ENCODE measurements around the gene TLE2. TPM values are rescaled to one million over a fixed set of nuclear protein-coding genes. Genes with fewer than 3 reads are reported as not detected.
A peak's percentile ranks its signal among the peaks of the same experiment; 100 is the strongest.

Gene TLE2
- total RNA-seq, 2 experiments from 2014 or later, result 0.24 to 0.57 TPM

DNA sequence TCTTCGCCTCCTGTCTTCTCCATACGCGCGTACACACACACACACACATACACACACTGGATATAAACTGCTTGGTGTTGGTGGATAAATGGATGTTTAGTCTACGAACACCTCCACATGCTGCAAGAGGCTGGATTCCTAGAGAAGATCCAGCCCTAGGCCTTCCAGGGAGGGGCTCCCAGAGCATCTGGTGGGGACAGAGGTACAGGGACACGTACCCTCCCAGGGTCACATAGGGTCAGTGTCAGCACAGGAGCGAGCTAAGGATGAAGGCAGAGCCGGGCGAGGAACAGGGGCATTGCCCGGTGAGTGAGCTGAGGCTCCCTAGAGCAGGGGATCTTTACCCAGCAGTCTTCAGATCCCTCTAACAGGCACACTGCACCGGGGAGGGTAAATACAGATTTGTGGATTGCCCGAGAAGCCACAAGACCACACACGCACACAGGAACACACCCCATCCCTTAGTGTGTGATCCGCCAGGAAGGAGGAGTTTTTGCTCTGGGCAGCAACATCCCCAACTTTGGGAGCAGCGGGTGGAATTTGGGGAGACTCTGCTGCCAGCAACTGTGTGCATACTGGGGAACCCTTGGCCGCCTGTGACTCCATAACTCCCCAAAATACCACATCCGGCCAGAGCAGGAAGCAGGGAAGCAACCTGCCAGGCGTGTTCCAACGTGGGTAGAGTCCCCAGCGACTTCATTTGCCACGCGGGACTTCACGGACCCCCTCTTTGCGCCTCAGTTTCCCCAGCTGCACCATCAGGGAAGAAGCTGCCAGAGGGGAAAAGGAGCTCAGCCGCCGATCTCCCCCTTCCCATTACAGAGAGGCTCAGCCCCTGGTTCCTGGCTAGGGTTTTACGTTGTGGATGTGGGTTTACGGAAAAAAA is 5.8 kb upstream of the TLE2 start:
- Mint-ChIP-seq H3K36me3 (ENCODE audit: low read depth) (no peaks in the 10 kb centered on the region), H3K4me3 (peak overlapping the region; percentile 87), H3K4me1 (ENCODE audit: low read depth) (peaks cover 33% of the 10 kb centered on the region), H3K27ac (peak overlapping the region; percentile 95), H3K9me3 (ENCODE audit: insufficient read depth) (no peaks in the 10 kb centered on the region), H3K27me3 (ENCODE audit: low read depth) (peaks cover 37% of the 10 kb centered on the region)
- CTCF ChIA-PET, result interaction anchor here (0.7 to 2.9 kb wide), 9 partner anchors 8 to 250 kb away, joined by 3 to 19 read pairs (median 6); partner anchors contain the start of gene THOP1
- peak; percentile 32 for ATAC-seq
- peak; percentile 68 for DNase-seq
- POLR2A ChIA-PET, result interaction anchor here (0.5 to 3.4 kb wide), 6 partner anchors 17 to 558 kb away, joined by 3 to 23 read pairs (median 5); partner anchors contain the start of gene TLE5

DNA sequence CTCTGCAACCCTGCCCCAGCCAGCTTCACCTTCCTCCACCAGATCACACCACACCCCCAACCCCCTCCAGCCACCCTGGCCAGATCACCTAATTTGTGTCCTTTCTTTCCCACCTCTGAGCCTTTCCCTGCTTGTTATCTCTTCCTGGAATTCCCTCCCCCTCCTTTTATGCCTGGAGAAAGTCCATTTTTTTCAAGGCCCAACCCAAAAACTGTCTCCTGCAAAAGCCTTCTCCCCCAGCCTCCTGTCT is 5.3 kb upstream of the TLE2 start:
- ChIA-PET POLR2A (no interaction called here), CTCF (interaction anchor here (2.9 kb wide), 1 partner anchor 69 kb away, joined by 19 read pairs; no protein-coding TSS in a partner anchor)
- H3K27ac Mint-ChIP-seq, result peak overlapping the region; percentile 95

DNA sequence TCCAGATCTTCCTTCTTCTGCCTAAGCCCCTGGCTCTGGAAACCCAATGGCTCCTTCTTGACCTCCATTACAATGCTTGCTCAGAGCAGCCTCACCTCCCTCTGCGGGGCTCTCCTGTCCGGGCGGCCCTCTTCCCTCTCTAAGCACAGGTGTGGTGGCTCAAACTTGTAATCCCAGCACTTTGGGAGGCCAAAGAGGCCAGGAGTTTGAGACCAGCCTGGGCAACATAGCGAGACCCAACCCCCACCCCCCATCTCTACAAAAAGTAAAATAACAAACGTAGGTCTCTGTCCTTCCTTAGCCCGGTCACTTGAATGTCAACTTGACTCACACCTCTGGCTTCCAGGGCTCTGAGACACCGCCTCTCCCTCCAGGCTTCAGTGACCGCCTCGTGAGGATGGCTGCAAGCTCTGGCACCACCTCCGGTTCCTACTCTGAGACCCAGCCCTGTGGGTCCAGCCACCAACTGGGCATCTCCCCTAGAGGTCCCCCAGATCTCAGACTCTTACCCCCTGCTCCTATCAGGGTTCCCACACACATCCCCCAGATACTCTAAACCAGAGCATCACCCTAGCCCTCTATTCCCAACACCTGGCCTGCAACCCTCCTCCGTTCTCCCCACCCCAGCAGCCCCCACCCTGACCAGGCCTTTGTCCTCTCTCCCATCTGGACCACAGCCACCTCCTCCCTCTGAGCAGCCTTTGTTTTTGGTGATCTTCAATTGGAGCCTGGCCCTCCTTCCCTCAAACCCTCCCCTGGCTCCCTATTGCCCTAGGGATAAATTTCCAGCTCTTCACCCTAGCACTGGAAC is 4.7 kb upstream of the TLE2 start:
- Mint-ChIP-seq H3K36me3 (ENCODE audit: low read depth) (no peaks in the 10 kb centered on the region), H3K4me3 (no peak overlapping the region), H3K4me1 (ENCODE audit: low read depth) (peaks cover 36% of the 10 kb centered on the region), H3K27me3 (ENCODE audit: low read depth) (peaks cover 37% of the 10 kb centered on the region), H3K27ac (no peak overlapping the region), H3K9me3 (ENCODE audit: insufficient read depth) (no peaks in the 10 kb centered on the region)
- ATAC-seq (no peak), DNase-seq (no peak)
- CTCF ChIA-PET, result no interaction called here
- POLR2A ChIA-PET, result no interaction called here

More for the DNA sequence above, 5.3 kb upstream of the TLE2 start:
- Mint-ChIP-seq H3K27me3 (ENCODE audit: low read depth) (peaks cover 39% of the 10 kb centered on the region), H3K4me1 (ENCODE audit: low read depth) (peaks cover 37% of the 10 kb centered on the region), H3K36me3 (ENCODE audit: low read depth) (no peaks in the 10 kb centered on the region), H3K9me3 (ENCODE audit: insufficient read depth) (no peaks in the 10 kb centered on the region), H3K4me3 (no peak overlapping the region)
- ATAC-seq (no peak), DNase-seq (no peak)

DNA sequence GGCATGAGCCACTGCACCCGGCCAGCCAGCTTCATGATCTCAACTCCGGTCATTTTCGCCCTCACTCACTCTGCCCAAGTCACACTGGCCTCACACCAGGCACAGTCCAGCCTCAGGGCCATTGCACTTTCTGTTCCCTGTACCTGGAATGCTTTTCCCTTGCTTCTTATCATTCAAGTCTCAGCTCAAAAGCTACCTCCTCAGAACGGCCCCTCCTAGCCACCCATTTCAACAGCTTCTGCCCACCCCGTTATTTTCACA is 2.5 kb upstream of the TLE2 start:
- Mint-ChIP-seq H3K27me3 (ENCODE audit: low read depth) (peaks cover 51% of the 10 kb centered on the region), H3K27ac (no peak overlapping the region), H3K36me3 (ENCODE audit: low read depth) (no peaks in the 10 kb centered on the region), H3K4me3 (no peak overlapping the region), H3K9me3 (ENCODE audit: insufficient read depth) (no peaks in the 10 kb centered on the region), H3K4me1 (ENCODE audit: low read depth) (peaks cover 35% of the 10 kb centered on the region)
- ATAC-seq, result no peak
- no peak for DNase-seq
- CTCF ChIA-PET, result interaction anchor here (0.9 to 1.2 kb wide), 3 partner anchors 69 to 81 kb away, joined by 3 to 4 read pairs (median 4); no protein-coding TSS in a partner anchor
- POLR2A ChIA-PET, result no interaction called here

DNA sequence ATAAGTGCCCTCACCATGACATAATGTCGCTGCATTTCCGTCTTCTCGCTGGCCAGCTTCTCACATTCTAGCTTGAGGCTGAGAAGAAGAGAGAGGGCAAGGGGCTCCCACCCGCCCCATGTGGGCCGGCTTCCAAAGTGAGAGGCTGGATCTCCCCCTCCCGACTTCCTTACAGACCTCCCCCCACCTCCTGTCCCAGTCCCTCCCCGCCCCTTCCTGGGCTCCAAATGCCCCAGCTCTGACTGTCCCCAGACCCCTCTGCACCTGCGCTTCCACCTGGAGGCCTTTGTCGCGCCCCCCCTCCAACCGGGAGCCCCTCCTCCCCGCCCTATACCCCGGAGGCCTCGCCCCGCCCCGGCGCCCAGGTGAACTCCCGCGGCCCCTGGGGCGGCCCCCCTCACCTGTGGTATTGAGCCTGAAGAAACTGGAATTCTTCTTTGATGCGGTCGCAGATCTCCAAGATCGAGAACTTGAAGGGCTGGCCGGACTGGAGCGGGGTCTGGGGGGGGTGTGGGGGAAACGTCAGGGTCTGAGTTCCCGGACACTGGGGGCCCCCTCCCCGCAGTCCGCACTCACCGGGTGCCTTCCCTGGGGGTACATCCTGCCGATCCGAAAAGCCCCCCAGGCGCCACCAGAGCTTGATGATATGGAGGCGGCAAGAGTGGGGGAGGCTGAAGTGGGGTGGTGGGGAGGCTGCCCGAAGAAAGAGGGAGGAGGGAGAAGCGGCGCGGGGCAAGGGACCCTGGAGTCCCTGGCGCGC is 595 bp downstream of the TLE2 start:
- ATAC-seq (no peak), DNase-seq (no peak)
- POLR2A ChIA-PET, result interaction anchor here (1.0 kb wide), 1 partner anchor 8 kb away, joined by 3 read pairs; no protein-coding TSS in a partner anchor
- Mint-ChIP-seq H3K9me3 (ENCODE audit: insufficient read depth) (no peaks in the 10 kb centered on the region), H3K27ac (no peak overlapping the region), H3K4me1 (ENCODE audit: low read depth) (peaks cover 27% of the 10 kb centered on the region), H3K4me3 (no peak overlapping the region), H3K36me3 (ENCODE audit: low read depth) (no peaks in the 10 kb centered on the region), H3K27me3 (ENCODE audit: low read depth) (peaks cover 55% of the 10 kb centered on the region)
- CTCF ChIA-PET, result interaction anchor here (1.0 kb wide), 1 partner anchor 75 kb away, joined by 4 read pairs; no protein-coding TSS in a partner anchor

DNA sequence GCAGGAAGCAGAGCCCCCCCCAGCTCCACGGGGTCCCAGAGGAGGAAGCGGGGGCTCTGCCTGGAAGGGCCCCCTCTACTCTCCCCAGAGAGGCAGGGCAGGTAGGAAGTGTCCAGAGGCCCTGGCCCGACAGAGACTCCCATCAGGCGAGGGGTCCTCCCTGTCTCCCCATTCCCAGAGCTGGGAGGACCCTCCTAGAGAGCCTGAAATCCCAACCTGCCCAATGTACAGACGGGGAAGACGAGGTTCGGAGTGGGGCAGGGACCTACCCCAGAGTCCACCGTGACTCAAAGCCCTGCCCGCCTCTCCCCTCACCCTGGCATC is 1.1 kb downstream of the TLE2 start:
- ATAC-seq (no peak), DNase-seq (no peak)
- POLR2A ChIA-PET, result interaction anchor here (1.0 kb wide), 1 partner anchor 8 kb away, joined by 3 read pairs; no protein-coding TSS in a partner anchor
- Mint-ChIP-seq H3K4me3 (no peak overlapping the region), H3K27me3 (ENCODE audit: low read depth) (peaks cover 54% of the 10 kb centered on the region), H3K4me1 (ENCODE audit: low read depth) (peaks cover 29% of the 10 kb centered on the region), H3K36me3 (ENCODE audit: low read depth) (no peaks in the 10 kb centered on the region), H3K27ac (no peak overlapping the region), H3K9me3 (ENCODE audit: insufficient read depth) (no peaks in the 10 kb centered on the region)
- CTCF ChIA-PET, result interaction anchor here (1.0 kb wide), 1 partner anchor 76 kb away, joined by 4 read pairs; no protein-coding TSS in a partner anchor

DNA sequence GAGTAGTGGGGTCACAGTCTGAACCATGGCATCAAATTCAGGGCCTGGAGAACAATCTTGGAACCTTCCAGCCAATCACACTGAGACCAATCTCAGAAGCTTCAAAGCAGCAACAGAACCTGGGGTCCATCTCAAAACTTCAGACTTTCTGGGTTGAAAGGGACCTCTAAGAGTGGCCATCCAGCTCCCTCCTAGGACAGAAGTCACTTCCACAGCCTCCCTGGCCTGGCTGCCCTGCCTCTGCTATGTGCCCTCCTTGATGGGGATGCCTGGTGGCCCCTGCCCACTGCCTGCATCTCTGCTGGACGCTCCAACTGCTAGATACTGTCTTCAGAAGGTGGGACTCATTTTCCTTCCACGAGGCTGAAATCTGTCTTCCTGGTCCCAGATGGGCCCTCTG is 1.8 kb downstream of the TLE2 start:
- Mint-ChIP-seq H3K4me1 (ENCODE audit: low read depth) (peaks cover 33% of the 10 kb centered on the region), H3K27me3 (ENCODE audit: low read depth) (peaks cover 51% of the 10 kb centered on the region), H3K36me3 (ENCODE audit: low read depth) (no peaks in the 10 kb centered on the region), H3K4me3 (no peak overlapping the region), H3K9me3 (ENCODE audit: insufficient read depth) (no peaks in the 10 kb centered on the region), H3K27ac (no peak overlapping the region)
- POLR2A ChIA-PET, result interaction anchor here (1.0 kb wide), 1 partner anchor 9 kb away, joined by 3 read pairs; no protein-coding TSS in a partner anchor
- no peak for ATAC-seq
- no peak for DNase-seq
- CTCF ChIA-PET, result interaction anchor here (0.9 to 1.0 kb wide), 2 partner anchors 8 to 77 kb away, joined by 3 read pairs; no protein-coding TSS in a partner anchor

DNA sequence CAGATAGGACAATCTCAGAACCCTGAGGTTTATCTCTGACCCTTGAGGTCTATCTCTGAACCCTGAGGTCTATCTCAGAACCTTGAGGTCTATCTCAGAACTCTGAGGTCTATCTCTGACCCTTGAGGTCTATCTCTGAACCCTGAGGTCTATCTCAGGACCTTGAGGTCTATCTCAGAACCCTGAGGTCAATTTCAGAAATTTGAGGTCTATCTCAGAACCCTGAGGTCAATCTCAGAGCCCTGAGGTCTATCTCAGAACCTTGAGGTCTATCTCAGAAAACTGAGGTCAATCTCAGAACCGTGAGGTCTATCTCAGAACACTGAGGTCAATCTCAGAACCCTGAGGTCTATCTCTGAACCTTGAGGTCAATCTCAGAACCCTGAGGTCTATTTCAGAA is 2.3 kb downstream of the TLE2 start:
- Mint-ChIP-seq H3K4me1 (ENCODE audit: low read depth) (peaks cover 33% of the 10 kb centered on the region), H3K27me3 (ENCODE audit: low read depth) (peaks cover 50% of the 10 kb centered on the region), H3K27ac (no peak overlapping the region), H3K4me3 (no peak overlapping the region), H3K9me3 (ENCODE audit: insufficient read depth) (no peaks in the 10 kb centered on the region), H3K36me3 (ENCODE audit: low read depth) (no peaks in the 10 kb centered on the region)
- ChIA-PET POLR2A (no interaction called here), CTCF (interaction anchor here (0.9 to 1.0 kb wide), 2 partner anchors 9 to 77 kb away, joined by 3 read pairs; no protein-coding TSS in a partner anchor)
- DNase-seq, result no peak
- ATAC-seq, result no peak

DNA sequence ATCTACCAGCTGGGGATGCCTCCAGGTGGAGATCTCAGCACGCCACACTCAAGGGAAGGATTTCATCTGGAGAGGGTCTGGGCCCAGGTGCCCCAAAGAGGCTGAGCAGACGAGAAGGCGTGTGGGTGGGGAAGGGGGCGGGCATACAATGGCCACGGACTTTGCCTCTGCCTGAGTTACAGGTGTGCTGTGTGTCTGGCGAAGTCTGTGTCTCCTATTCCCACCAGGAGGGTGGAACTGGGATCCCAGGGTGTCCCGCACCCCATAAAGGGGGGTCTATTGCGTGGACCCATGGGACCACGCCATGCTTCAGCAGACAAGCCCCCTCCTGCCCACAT is 3.6 kb downstream of the TLE2 start:
- no peak overlapping the region for H3K4me3 Mint-ChIP-seq
- no peak for ATAC-seq
- H3K27ac Mint-ChIP-seq, result no peak overlapping the region
- POLR2A ChIA-PET, result no interaction called here
- H3K4me1 Mint-ChIP-seq (ENCODE audit: low read depth), result peaks cover 33% of the 10 kb centered on the region
- H3K9me3 Mint-ChIP-seq (ENCODE audit: insufficient read depth), result no peaks in the 10 kb centered on the region
- no peaks in the 10 kb centered on the region for H3K36me3 Mint-ChIP-seq (ENCODE audit: low read depth)
- CTCF ChIA-PET, result interaction anchor here (1.5 to 1.7 kb wide), 2 partner anchors 33 to 79 kb away, joined by 3 to 11 read pairs; no protein-coding TSS in a partner anchor
- no peak for DNase-seq
- H3K27me3 Mint-ChIP-seq (ENCODE audit: low read depth), result peaks cover 40% of the 10 kb centered on the region

DNA sequence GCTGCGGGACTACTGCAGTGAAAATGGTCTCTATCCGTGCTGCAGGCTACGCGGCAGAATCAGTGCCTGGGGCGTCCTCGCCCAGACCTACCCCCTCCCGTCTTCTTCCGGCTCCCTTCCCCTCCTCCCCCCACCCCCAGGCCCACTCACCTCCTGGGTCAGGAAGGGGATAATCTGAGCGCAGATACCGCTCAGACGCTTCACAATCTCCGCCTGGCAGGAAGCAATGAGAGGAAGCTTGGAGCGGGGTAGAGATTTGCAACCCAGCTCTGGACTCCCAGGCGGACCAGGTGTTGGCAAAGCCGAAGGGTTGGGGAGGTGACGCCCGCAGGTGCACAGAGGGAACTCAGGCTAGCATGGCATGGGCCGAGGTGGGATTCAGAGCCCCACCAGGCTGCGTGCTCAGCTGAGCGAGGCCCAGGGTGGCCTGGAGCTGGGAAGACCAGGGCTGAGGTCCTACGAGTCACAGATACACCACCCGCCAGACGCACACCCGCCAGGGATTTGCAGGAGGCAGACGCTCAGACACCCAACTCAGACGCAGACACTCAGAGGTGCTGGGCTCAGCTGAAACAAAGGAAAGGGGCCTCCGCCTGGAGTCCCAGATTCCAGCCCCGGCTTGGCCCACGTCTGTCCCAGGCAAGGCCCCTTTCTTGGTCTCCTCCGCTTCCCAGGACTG is 4.1 kb downstream of the TLE2 start:
- peaks cover 30% of the 10 kb centered on the region for H3K4me1 Mint-ChIP-seq (ENCODE audit: low read depth)
- DNase-seq (no peak), ATAC-seq (no peak)
- H3K27ac Mint-ChIP-seq, result peak overlapping the region; percentile 43
- no peaks in the 10 kb centered on the region for H3K9me3 Mint-ChIP-seq (ENCODE audit: insufficient read depth)
- H3K4me3 Mint-ChIP-seq, result no peak overlapping the region
- ChIA-PET CTCF (interaction anchor here (1.3 to 1.7 kb wide), 3 partner anchors 11 to 79 kb away, joined by 3 to 11 read pairs (median 3); no protein-coding TSS in a partner anchor), POLR2A (interaction anchor here (0.6 kb wide), 1 partner anchor 11 kb away, joined by 3 read pairs; no protein-coding TSS in a partner anchor)
- peaks cover 35% of the 10 kb centered on the region for H3K27me3 Mint-ChIP-seq (ENCODE audit: low read depth)
- no peaks in the 10 kb centered on the region for H3K36me3 Mint-ChIP-seq (ENCODE audit: low read depth)

DNA sequence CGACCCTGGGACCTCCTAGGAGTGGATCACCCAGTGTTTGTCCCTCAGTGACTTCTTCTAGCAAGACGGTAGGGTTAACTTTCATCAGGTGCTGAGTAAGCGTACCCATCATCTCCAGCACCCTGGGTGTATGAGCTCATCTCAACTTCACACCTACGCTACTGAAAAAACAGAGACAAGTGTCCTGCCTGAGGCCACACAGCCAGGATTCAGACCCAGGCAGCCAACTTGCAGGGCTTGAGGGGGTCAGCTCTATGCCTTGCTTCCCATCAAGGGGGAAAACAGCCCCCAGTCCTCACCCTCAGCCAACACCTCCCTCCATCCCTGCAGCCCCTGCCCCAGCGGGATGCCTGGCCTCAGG is 4.6 kb downstream of the TLE2 start:
- ChIA-PET POLR2A (interaction anchor here (0.6 kb wide), 1 partner anchor 12 kb away, joined by 3 read pairs; no protein-coding TSS in a partner anchor), CTCF (interaction anchor here (1.3 to 1.7 kb wide), 3 partner anchors 12 to 80 kb away, joined by 3 to 11 read pairs (median 3); no protein-coding TSS in a partner anchor)
- no peak for ATAC-seq
- peaks cover 31% of the 10 kb centered on the region for H3K27me3 Mint-ChIP-seq (ENCODE audit: low read depth)
- no peaks in the 10 kb centered on the region for H3K36me3 Mint-ChIP-seq (ENCODE audit: low read depth)
- no peak overlapping the region for H3K4me3 Mint-ChIP-seq
- peak overlapping the region; percentile 43 for H3K27ac Mint-ChIP-seq
- H3K4me1 Mint-ChIP-seq (ENCODE audit: low read depth), result peaks cover 25% of the 10 kb centered on the region
- DNase-seq, result no peak
- no peaks in the 10 kb centered on the region for H3K9me3 Mint-ChIP-seq (ENCODE audit: insufficient read depth)

Data from activated CD8-positive, alpha-beta T cell treated with anti-CD3 and anti-CD28 coated beads, Interleukin-2, amount 10 ng/mL, durations not matched to agents 7 days and 5 days (primary cell).